PC-3 (cell line): Measurements from ENCODE around the gene ST3GAL5. TPM values are rescaled to one million over a fixed set of nuclear protein-coding genes. Genes with fewer than 3 reads are reported as not detected.

Experiments
- ATAC-seq: fragments of 200-7000 bp; cut with Tn5 transposase; 2 replicates; pipeline ENCODE4 v1.9.1; 2020; ENCODE audit warnings: mild to moderate bottlenecking, moderate library complexity
- BruUV-seq: library from RNA; stranded (reverse); fragments of 400-500 nt; replicated peaks from 2 replicates; lab custom pipeline; 2021; lab: Mats Ljungman, UMichigan
- CTCF ChIA-PET: fragments of 300-600 bp; sonication (Branson Sonifier 250); formaldehyde crosslinking; loops from one replicate; lab custom pipeline; 2022; ENCODE audit warnings: antibody characterized with exemption; lab: Charles Lee
- POLR2A ChIA-PET: fragments of 300-600 bp; sonication (Branson Sonifier 250); formaldehyde crosslinking; loops from one replicate; lab custom pipeline; 2022; ENCODE audit warnings: antibody characterized with exemption; ENCODE audit not compliant: unreplicated experiment; lab: Charles Lee
- DNase-seq: peaks from one replicate; pipeline ENCODE4 v3.0.0-alpha.2; 2015
- H2AFZ ChIP-seq: fragments of 300-600 bp; sonication (generic); 2 replicates; pipeline ENCODE4 v1.6.0; 2016; ENCODE audit warnings: antibody characterized with exemption, low read length
- H3F3A ChIP-seq: fragments of 300-600 bp; sonication (generic); one replicate; pipeline ENCODE4 v1.6.0; 2017; ENCODE audit warnings: antibody characterized with exemption, low read length, control low read depth, mild to moderate bottlenecking; ENCODE audit not compliant: unreplicated experiment
- H3K27ac ChIP-seq: fragments of 300-600 bp; sonication (generic); 2 replicates; pipeline ENCODE4 v1.5.1; 2016; ENCODE audit warnings: mild to moderate bottlenecking, low read length
- H3K27me3 ChIP-seq: fragments of 300-600 bp; sonication (generic); 2 replicates; pipeline ENCODE4 v1.6.1; 2016; ENCODE audit warnings: low read length, mixed read lengths
- H3K36me3 ChIP-seq: fragments of 300-600 bp; sonication (generic); 2 replicates; pipeline ENCODE4 v1.6.1; 2016; ENCODE audit warnings: low read depth, mixed run types, low read length, mixed read lengths
- H3K4me1 ChIP-seq: fragments of 300-600 bp; sonication (generic); 2 replicates; pipeline ENCODE4 v1.5.1; 2016; ENCODE audit warnings: low read length; ENCODE audit not compliant: insufficient read depth
- H3K4me2 ChIP-seq: fragments of 300-600 bp; sonication (generic); 2 replicates; pipeline ENCODE4 v1.6.0; 2016; ENCODE audit warnings: low read length
- H3K4me3 ChIP-seq: fragments of 300-600 bp; sonication (generic); 2 replicates; pipeline ENCODE4 v1.5.1; 2016; ENCODE audit warnings: mild to moderate bottlenecking, low read length, mixed read lengths
- H3K79me2 ChIP-seq: fragments of 300-600 bp; sonication (generic); 2 replicates; pipeline ENCODE4 v1.6.1; 2017; ENCODE audit warnings: low read length, mixed read lengths
- H3K9ac ChIP-seq: fragments of 300-600 bp; sonication (generic); 2 replicates; pipeline ENCODE4 v1.6.0; 2016; ENCODE audit warnings: mild to moderate bottlenecking, low read length
- H3K9me2 ChIP-seq: fragments of 300-600 bp; sonication (generic); replicated peaks from 2 replicates; pipeline ENCODE4 v1.6.1; 2016; ENCODE audit warnings: mixed run types, low read length, mixed read lengths
- H3K9me3 ChIP-seq: fragments of 300-600 bp; sonication (generic); 2 replicates; pipeline ENCODE4 v1.6.1; 2016; ENCODE audit warnings: low read length, mixed read lengths
- H4K20me1 ChIP-seq: fragments of 300-600 bp; sonication (generic); 2 replicates; pipeline ENCODE4 v1.6.1; 2016; ENCODE audit warnings: low read length, mixed read lengths
- EZH2 ChIP-seq: fragments of 300-600 bp; sonication (generic); IDR thresholded peaks from one replicate; pipeline ENCODE4 v1.6.1; 2017; ENCODE audit warnings: antibody characterized with exemption, mild to moderate bottlenecking, low read length; ENCODE audit not compliant: unreplicated experiment
- EZH2phosphoT487 ChIP-seq: fragments of 300-600 bp; sonication (generic); IDR thresholded peaks from 2 replicates; pipeline ENCODE4 v1.6.1; 2018; ENCODE audit warnings: mild to moderate bottlenecking, antibody characterized with exemption, low read length, borderline replicate concordance
- intact Hi-C: fragments of 100-400 bp; cut with micrococcal nuclease; formaldehyde crosslinking; loops from 2 replicates; pipeline ENCODE4 v1.9.0; 2023
- total RNA-seq: library from RNA; depleted of rRNA; stranded (reverse); fragments of >200 nt; gene quantifications from 2 replicates; pipeline ENCODE4 v1.2.3, GENCODE V29; 2014
- TF ChIP-seq, protein P1 (sequence below): fragments of 300-600 bp; sonication (generic); conservative IDR thresholded peaks from 2 replicates; pipeline ENCODE4 v1.5.1; 2017; ENCODE audit warnings: antibody characterized with exemption, low read depth, mild to moderate bottlenecking, low read length

Gene ST3GAL5
- total RNA-seq, 1 experiment from 2014 or later: 0.87 TPM

DNA sequence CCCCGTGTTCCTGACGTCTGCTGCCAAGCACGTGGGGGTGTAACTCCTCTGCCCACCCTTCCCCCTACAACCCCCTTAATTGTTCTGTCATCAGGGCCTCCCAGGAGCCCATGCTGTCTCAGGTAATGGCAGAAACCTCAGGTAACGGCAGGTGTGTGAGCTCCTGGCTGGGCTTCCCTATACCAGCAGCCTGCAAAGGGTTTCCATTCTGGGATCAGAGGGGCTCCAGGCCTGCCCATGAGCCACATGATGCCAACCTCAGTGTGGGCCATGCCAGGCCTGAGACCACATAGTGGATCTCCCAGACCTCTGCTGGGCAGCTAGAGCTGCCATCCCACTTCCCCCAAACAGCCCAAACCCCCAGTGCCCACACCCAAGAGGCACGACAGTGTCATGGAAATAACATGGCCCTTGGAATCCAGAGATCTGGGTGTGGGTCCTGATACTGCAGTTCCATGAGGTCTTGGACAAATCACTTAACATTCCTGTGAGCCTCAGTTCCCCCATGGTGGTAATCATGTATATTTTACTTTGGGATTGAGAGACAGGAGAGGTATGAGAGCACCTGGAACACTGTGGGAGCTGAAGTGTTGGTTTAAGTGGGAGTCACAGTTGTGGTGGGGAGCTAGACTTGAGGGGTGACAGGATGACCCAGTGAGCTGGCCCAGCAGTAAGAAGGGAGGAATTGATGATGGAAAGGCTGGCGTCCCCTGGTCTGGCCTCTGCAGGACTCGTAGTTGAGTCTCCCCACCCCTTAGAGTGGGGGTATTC, 75.4 kb downstream of the ST3GAL5 start:
- DNase-seq: no peak
- Histone ChIP-seq H3K4me1 (peaks cover 4% of the 10 kb centered on the region; the same call in 1 of the 2 replicates), H3K27ac (no peak overlapping the region), H3K36me3 (no peaks in the 10 kb centered on the region), H3K27me3 (no peaks in the 10 kb centered on the region; the same call in 1 of the 2 replicates), H2AFZ (no peak overlapping the region), H4K20me1 (no peaks in the 10 kb centered on the region), H3K9me2 (no peaks in the 10 kb centered on the region), H3F3A (no peaks in the 10 kb centered on the region), H3K79me2 (no peaks in the 10 kb centered on the region), H3K4me3 (no peak overlapping the region), H3K4me2 (no peak overlapping the region), H3K9me3 (no peaks in the 10 kb centered on the region), H3K9ac (no peak overlapping the region)
- intact Hi-C loops: loop anchor here (10.0 kb wide), 1 partner anchor 169 kb away; no protein-coding TSS in a partner anchor
- BruUV-seq: no TSS peak
- TF ChIP-seq EZH2 (no peak), EZH2phosphoT487 (no peak)
- TF ChIP-seq, protein P1, sequence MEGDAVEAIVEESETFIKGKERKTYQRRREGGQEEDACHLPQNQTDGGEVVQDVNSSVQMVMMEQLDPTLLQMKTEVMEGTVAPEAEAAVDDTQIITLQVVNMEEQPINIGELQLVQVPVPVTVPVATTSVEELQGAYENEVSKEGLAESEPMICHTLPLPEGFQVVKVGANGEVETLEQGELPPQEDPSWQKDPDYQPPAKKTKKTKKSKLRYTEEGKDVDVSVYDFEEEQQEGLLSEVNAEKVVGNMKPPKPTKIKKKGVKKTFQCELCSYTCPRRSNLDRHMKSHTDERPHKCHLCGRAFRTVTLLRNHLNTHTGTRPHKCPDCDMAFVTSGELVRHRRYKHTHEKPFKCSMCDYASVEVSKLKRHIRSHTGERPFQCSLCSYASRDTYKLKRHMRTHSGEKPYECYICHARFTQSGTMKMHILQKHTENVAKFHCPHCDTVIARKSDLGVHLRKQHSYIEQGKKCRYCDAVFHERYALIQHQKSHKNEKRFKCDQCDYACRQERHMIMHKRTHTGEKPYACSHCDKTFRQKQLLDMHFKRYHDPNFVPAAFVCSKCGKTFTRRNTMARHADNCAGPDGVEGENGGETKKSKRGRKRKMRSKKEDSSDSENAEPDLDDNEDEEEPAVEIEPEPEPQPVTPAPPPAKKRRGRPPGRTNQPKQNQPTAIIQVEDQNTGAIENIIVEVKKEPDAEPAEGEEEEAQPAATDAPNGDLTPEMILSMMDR: no peak
- ChIA-PET POLR2A (no interaction called here), CTCF (interaction anchor here (0.7 to 1.2 kb wide), 6 partner anchors 14 to 88 kb away, joined by 3 to 14 read pairs (median 5); partner anchors contain the start of gene ATOH8)
- ATAC-seq: no peak

GRCh38 chr2:85812094-85812735, 76.6 kb downstream of the ST3GAL5 start:
- Histone ChIP-seq H3K9me2 (no peaks in the 10 kb centered on the region), H3K9me3 (no peaks in the 10 kb centered on the region), H2AFZ (no peak overlapping the region), H3K4me2 (no peak overlapping the region), H3K4me3 (no peak overlapping the region), H3K9ac (no peak overlapping the region), H3K27me3 (no peaks in the 10 kb centered on the region), H3K27ac (no peak overlapping the region), H3K36me3 (no peaks in the 10 kb centered on the region), H3F3A (no peaks in the 10 kb centered on the region), H3K4me1 (peaks cover 4% of the 10 kb centered on the region; the same call in 1 of the 2 replicates), H3K79me2 (no peaks in the 10 kb centered on the region), H4K20me1 (no peaks in the 10 kb centered on the region)
- intact Hi-C loops: loop anchor here (10.0 kb wide), 1 partner anchor 167 kb away; no protein-coding TSS in a partner anchor
- no TSS peak for BruUV-seq
- ChIA-PET POLR2A (no interaction called here), CTCF (interaction anchor here (0.6 to 0.8 kb wide), 3 partner anchors 42 to 83 kb away, joined by 3 to 4 read pairs (median 3); no protein-coding TSS in a partner anchor)
- DNase-seq: no peak
- no peak for ATAC-seq
- TF ChIP-seq EZH2phosphoT487 (no peak), EZH2 (no peak)
- TF ChIP-seq, protein P1: no peak
